AG09309 (cell line): ENCODE measurements around the gene UROC1.

Source experiments
- DNase-seq: peaks from one replicate; pipeline ENCODE4 v3.0.0-alpha.2; 2010; ENCODE audit warnings: low read depth
- H3K4me3 ChIP-seq: 2 replicates; pipeline ENCODE4 v1.5.1; 2011; ENCODE audit warnings: mild to moderate bottlenecking, low read depth, low read length, moderate library complexity; ENCODE audit not compliant: control insufficient read depth
- TF ChIP-seq, protein P1 (sequence below): IDR thresholded peaks from 2 replicates; pipeline ENCODE4 v1.5.1; 2011; ENCODE audit warnings: mild to moderate bottlenecking, low read depth, low read length, inconsistent platforms; ENCODE audit not compliant: insufficient read depth, control insufficient read depth; ENCODE audit errors: missing control alignments

The UROC1 gene

DNA sequence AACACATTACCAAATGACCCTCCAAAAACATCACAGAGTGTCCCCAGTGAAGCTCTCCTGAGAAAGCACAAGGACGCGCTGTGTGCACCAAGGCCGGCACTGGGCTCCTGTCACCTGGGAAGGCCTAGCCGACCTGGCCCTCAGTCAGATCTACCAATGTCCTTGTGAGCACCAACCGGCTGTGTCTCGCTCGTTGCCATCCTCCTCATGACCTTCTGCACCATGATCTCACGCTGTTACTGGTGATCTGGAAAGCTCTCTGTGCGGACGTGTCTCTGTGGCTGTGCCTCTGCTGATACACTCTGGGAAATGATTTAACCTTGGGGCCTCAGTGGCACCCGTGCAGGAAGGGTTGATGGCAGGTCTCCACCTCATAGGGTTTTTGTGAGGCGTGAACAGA is 66.1 kb downstream of the UROC1 start:
- H3K4me3 ChIP-seq = no peak overlapping the region
- no peak for DNase-seq
- TF ChIP-seq, protein P1, sequence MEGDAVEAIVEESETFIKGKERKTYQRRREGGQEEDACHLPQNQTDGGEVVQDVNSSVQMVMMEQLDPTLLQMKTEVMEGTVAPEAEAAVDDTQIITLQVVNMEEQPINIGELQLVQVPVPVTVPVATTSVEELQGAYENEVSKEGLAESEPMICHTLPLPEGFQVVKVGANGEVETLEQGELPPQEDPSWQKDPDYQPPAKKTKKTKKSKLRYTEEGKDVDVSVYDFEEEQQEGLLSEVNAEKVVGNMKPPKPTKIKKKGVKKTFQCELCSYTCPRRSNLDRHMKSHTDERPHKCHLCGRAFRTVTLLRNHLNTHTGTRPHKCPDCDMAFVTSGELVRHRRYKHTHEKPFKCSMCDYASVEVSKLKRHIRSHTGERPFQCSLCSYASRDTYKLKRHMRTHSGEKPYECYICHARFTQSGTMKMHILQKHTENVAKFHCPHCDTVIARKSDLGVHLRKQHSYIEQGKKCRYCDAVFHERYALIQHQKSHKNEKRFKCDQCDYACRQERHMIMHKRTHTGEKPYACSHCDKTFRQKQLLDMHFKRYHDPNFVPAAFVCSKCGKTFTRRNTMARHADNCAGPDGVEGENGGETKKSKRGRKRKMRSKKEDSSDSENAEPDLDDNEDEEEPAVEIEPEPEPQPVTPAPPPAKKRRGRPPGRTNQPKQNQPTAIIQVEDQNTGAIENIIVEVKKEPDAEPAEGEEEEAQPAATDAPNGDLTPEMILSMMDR = no peak

DNA sequence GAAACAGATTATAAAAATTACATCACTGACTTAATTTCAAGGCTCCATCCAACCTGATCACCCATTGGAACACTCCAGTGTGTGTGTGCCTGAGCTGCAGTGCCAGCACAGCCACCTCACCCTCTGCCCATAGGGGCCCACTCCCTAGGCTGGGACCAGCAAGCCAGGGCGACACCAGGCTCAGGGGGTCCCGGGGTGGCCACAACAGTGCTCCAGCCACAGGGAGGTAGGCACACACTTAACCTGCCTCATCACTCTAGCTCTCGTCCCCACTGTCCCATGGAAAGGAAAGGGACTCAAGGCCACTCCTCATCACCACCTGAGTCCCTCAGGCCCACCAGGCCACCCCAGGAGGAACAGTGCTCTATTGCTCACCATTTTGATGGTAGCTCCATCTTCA is 66.8 kb downstream of the UROC1 start:
- TF ChIP-seq, protein P1 = no peak
- H3K4me3 ChIP-seq = no peak overlapping the region
- DNase-seq = no peak

DNA sequence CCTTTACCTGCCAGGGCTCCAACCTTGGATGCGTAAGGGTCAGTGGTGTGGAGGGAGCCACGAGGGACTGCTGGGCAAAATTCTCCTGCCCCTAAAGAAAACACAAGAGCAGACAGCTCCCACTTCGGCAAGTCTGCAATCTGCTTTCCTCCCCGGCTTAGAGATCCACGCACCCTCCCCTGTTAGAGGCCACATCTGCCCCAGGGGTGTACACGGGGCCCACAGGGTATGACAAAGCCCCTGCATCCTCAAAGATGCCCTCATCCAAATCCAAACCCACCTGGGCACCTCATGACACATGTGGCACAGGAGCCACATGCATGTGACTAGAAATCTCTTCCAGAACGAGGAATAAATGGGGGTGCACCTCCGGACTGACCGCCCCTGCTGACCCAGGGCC is 67.4 kb downstream of the UROC1 start:
- no peak overlapping the region for H3K4me3 ChIP-seq
- TF ChIP-seq, protein P1 = no peak
- no peak for DNase-seq

DNA sequence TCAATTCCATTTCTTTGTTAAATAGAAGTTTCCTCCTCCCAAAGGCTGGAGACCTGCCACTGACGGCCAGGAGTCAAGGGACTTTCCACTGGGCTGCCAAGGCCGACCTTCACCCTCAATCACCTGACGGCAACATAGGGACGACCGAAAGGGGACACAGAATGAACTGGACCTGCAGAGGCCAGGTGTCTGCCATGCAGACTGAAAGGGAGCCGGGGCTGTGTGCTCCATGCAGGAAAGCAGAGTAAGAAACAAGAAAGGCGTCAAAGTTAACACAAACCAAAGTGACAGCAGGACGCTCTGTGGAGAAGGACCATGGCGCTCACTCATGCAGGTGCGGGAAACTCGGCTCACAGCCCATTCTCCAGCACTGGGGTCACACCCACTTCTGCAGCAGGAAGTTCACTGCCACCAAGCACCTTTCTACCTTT is 67.9 kb downstream of the UROC1 start:
- no peak overlapping the region for H3K4me3 ChIP-seq
- DNase-seq = no peak
- TF ChIP-seq, protein P1 = no peak

DNA sequence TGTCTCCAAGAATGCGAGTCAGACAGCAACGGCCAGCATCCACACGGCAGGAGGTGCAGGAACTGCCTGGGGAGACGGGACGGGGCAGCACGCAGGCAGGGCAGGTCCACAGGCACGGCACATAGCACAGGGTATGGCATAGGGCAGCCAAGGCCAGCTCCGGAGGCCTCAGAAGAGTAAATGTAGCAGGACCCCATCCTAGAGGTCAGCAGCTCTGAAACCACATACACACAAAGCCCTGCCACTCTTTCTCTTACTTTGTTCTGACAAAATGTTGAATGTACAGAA is 68.7 kb downstream of the UROC1 start:
- no peak overlapping the region for H3K4me3 ChIP-seq
- DNase-seq = no peak
- TF ChIP-seq, protein P1 = no peak

DNA sequence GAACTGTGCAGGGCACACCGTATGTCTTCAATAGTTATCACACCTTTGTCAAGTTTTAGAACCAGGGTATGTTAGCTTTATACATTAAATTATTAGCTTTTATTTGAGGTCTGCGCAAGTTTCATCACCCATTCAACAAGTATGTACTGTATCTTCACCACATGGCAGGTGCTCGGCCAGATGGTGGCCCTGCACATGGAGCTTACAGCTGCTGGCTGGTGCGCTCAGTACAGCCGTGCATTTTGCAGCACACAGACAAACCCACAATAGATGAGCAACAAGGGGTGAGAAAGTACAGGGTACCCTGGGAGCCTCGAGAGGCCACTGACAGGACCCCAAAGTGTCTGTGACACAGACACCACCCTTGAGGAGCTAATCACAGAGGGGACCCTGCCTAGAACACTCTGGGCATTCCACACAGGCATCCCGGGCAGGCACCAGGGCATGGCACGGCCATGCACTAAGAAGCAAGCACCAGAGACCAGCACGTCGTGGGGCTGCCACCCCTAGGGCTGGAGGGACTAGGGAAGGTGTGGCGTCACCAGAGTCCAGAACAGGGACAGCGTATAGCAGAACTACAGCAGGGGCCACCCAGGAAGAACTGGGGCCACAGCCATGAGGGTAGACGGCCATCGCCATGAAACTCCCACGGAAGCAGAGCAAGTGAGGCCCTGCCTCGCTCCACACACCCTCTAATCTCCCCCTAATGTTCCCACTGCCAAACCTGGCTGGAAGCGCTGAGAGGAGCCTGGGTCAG is 69.3 kb downstream of the UROC1 start:
- no peak for DNase-seq
- no peak overlapping the region for H3K4me3 ChIP-seq
- TF ChIP-seq, protein P1 = no peak
